Cerebellar cortex (tissue), 1 donor: ENCODE results near the gene CRTC2.
A peak's percentile ranks its signal among the peaks of the same experiment; 100 is the strongest.
"Not testable (repeated sequence)": the region's sequence is repeated elsewhere in the genome, so short reads cannot be mapped to it uniquely, and the experiment has no call there.

ENCODE experiments used
- DNase-seq: peaks from one replicate; pipeline ENCODE4 v3.0.0-alpha.2; 2015; ENCODE audit warnings: low spot score

Gene CRTC2

GRCh38 chr1:153958111-153958960 lies at the start of gene CRTC2:
CRTC2 (minus strand) TSS chr1:153958612; CDS start chr1:153958497, 115 bp downstream.
- peak; percentile 99 for DNase-seq

GRCh38 chr1:154006136-154006535 lies 47.7 kb upstream of the CRTC2 start:
- DNase-seq, result no peak

- no peak for DNase-seq
These were observed 42.0 kb upstream of the CRTC2 start for GRCh38 chr1:154000420-154000819.

- not testable (repeated sequence) for DNase-seq
These were observed 38.5 kb upstream of the CRTC2 start for GRCh38 chr1:153996882-153997281.

- no peak for DNase-seq
These were observed 37.2 kb upstream of the CRTC2 start for GRCh38 chr1:153995640-153996039.

- no peak for DNase-seq
These were observed 36.8 kb upstream of the CRTC2 start for GRCh38 chr1:153995202-153995601.

GRCh38 chr1:153991806-153992205 lies 33.4 kb upstream of the CRTC2 start:
- no peak for DNase-seq

GRCh38 chr1:153991151-153991630 lies 32.8 kb upstream of the CRTC2 start:
- no peak for DNase-seq

GRCh38 chr1:153990468-153991150 lies 32.2 kb upstream of the CRTC2 start, which contains the start of gene RPS27:
RPS27 (plus strand) TSS chr1:153990762; CDS start chr1:153990797, 35 bp downstream.
- peak; percentile 99 for DNase-seq

- no peak for DNase-seq
These were observed 29.2 kb upstream of the CRTC2 start for GRCh38 chr1:153987621-153988020.

GRCh38 chr1:153985941-153986761 lies 27.7 kb upstream of the CRTC2 start, which contains the start of gene RAB13:
RAB13 (minus strand) TSS chr1:153986339; CDS start chr1:153986236, 103 bp downstream.
- DNase-seq, result peak; percentile 72

GRCh38 chr1:153985341-153985912 lies 27.0 kb upstream of the CRTC2 start:
- DNase-seq, result no peak

- no peak for DNase-seq
These were observed 25.9 kb upstream of the CRTC2 start for GRCh38 chr1:153984123-153984894.

GRCh38 chr1:153981735-153982134 lies 23.3 kb upstream of the CRTC2 start:
- DNase-seq, result not testable (repeated sequence)

- not testable (repeated sequence) for DNase-seq
These were observed 20.7 kb upstream of the CRTC2 start for GRCh38 chr1:153979091-153979490.

GRCh38 chr1:153978274-153978909 lies 20.0 kb upstream of the CRTC2 start:
- no peak for DNase-seq

- DNase-seq, result peak; percentile 91
These were observed 19.1 kb upstream of the CRTC2 start, which contains the start of gene JTB for GRCh38 chr1:153977250-153978240. JTB (minus strand) TSS chr1:153977674; CDS start chr1:153977252, 422 bp downstream.

- no peak for DNase-seq
These were observed 18.4 kb upstream of the CRTC2 start for GRCh38 chr1:153976819-153977249.

GRCh38 chr1:153973525-153973924 lies 15.1 kb upstream of the CRTC2 start:
- no peak for DNase-seq
